Fibroblast of mammary gland (primary cell): Measurements from ENCODE around the gene CDCA3.

Source experiments
- DNase-seq: peaks from one replicate; pipeline ENCODE4 v3.0.0-alpha.2; 2010; ENCODE audit warnings: low read depth
- H3K4me3 ChIP-seq: 2 replicates; pipeline ENCODE4 v1.5.1; 2011; ENCODE audit warnings: low read depth, mild to moderate bottlenecking, low read length, moderate library complexity; ENCODE audit not compliant: control insufficient read depth
- TF ChIP-seq, protein P1 (sequence below): conservative IDR thresholded peaks from 2 replicates; pipeline ENCODE4 v1.5.1; 2011; ENCODE audit warnings: low read depth, low read length, inconsistent platforms; ENCODE audit not compliant: control insufficient read depth, insufficient read depth

The CDCA3 gene

GRCh38 chr12:6818222-6818621 is 32.9 kb downstream of the CDCA3 start:
- TF ChIP-seq, protein P1, sequence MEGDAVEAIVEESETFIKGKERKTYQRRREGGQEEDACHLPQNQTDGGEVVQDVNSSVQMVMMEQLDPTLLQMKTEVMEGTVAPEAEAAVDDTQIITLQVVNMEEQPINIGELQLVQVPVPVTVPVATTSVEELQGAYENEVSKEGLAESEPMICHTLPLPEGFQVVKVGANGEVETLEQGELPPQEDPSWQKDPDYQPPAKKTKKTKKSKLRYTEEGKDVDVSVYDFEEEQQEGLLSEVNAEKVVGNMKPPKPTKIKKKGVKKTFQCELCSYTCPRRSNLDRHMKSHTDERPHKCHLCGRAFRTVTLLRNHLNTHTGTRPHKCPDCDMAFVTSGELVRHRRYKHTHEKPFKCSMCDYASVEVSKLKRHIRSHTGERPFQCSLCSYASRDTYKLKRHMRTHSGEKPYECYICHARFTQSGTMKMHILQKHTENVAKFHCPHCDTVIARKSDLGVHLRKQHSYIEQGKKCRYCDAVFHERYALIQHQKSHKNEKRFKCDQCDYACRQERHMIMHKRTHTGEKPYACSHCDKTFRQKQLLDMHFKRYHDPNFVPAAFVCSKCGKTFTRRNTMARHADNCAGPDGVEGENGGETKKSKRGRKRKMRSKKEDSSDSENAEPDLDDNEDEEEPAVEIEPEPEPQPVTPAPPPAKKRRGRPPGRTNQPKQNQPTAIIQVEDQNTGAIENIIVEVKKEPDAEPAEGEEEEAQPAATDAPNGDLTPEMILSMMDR = no peak
- no peak for DNase-seq
- no peak overlapping the region for H3K4me3 ChIP-seq

- no peak overlapping the region for H3K4me3 ChIP-seq
- TF ChIP-seq, protein P1 = no peak
- no peak for DNase-seq
Measured at GRCh38 chr12:6817662-6818157, 33.4 kb downstream of the CDCA3 start.

DNA sequence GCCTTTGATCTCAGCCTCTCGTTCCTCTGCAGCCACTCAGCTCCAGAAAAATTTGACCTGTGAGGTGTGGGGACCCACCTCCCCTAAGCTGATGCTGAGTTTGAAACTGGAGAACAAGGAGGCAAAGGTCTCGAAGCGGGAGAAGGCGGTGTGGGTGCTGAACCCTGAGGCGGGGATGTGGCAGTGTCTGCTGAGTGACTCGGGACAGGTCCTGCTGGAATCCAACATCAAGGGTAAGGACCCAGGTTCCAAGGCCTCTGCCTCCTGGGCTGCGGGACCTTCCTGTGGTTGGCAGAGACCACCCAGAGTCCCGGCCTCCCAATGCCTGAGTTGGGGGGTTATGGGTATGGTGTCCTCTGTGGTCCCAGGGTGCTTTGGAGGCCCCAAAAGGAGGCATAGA is 34.0 kb downstream of the CDCA3 start:
- no peak for DNase-seq
- no peak overlapping the region for H3K4me3 ChIP-seq
- TF ChIP-seq, protein P1 = no peak

DNA sequence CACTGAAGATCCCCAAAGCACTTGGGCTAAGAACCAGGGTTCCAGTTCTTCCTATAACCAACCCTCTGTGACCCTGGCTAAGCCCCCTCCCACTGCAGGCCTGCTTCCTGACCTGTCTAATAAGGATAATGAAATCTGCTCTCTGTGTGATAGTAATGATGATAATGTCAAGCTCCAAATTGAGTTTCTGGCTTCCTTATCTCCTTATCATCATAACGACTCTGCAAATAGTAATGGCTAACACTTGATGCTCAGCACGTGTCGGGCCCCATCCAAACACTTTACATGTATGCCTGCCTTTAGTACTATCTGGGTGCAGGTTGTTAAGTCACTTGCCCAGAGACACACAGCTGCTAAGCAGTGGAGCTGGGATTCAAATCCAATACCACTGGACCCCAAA is 34.5 kb downstream of the CDCA3 start:
- H3K4me3 ChIP-seq = no peak overlapping the region

GRCh38 chr12:6813363-6813762 is 37.7 kb downstream of the CDCA3 start:
- no peak overlapping the region for H3K4me3 ChIP-seq
- no peak for DNase-seq
- TF ChIP-seq, protein P1 = no peak

More for the DNA sequence above, 34.5 kb downstream of the CDCA3 start:
- no peak for DNase-seq
- TF ChIP-seq, protein P1 = no peak

DNA sequence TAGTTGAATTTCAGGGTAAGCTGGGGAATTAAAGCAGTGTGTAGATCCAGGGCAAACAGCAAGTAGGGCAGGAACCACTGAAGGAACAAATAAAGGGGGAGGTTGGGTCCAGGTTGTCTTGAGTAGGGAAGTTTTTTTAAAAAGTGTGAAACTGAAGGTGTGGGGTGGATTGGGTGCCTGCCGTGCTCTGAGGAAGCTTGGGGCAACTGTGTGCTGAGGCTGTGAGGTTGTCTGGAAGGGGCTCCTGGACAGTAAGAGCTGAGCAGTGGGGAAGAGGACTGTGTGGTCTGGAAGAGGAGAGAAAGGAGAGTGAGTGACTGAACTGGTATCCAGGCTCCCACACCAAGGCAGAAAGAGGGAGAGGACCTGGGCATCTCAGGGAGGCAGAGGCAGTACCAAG is 40.3 kb downstream of the CDCA3 start:
- H3K4me3 ChIP-seq = no peak overlapping the region
- no peak for DNase-seq
- TF ChIP-seq, protein P1 = no peak

GRCh38 chr12:6809056-6809455 is 42.0 kb downstream of the CDCA3 start:
- no peak overlapping the region for H3K4me3 ChIP-seq
- DNase-seq = no peak
- TF ChIP-seq, protein P1 = no peak
